ENCODE measurements around the gene SRSF3. TPM values are rescaled to one million over a fixed set of nuclear protein-coding genes. Genes with fewer than 3 reads are reported as not detected.
A peak's percentile ranks its signal among the peaks of the same experiment; 100 is the strongest.

The SRSF3 gene
- total RNA-seq, 1 experiment from 2014 or later, result 682 TPM

DNA sequence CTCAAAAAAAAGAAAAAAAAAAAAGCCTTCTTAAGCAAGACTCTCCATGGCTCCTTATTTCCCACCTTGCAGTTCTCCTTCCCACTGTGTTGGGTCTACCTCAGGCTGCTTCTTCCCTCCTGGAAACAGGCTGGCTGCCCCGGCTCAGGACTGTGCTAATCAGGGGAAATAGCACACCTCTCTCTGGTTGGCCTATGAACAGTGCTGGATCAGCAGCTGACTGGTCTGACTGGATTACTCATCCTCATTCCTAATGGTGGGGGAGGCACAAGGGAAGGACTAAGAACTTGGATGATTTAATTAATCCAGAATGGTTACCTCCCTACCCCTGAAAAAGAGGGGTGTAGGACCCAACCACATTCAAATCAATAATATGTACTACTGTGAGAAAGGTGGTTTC, 3.9 kb upstream of the SRSF3 start:
- no TSS peak for BruUV-seq (replicated peaks)
- POLR2A ChIA-PET (ENCODE audit: low non-redundant PET), result no interaction called here
- H3K4me1 ChIP-seq (ENCODE audit: insufficient read depth, low read length, poor library complexity, severe bottlenecking), result no peaks in the 10 kb centered on the region
- peaks cover under 1% of the 10 kb centered on the region for H3K36me3 ChIP-seq (ENCODE audit: insufficient read depth, low read length, poor library complexity, severe bottlenecking)
- CTCF ChIA-PET, result no interaction called here
- no peak overlapping the region for H3K4me3 ChIP-seq (ENCODE audit: low read depth, low read length, poor library complexity, severe bottlenecking)
- intact Hi-C loops (cut with micrococcal nuclease; ENCODE audit: unreplicated experiment), result no loop called here
- no peak overlapping the region for H3K27ac ChIP-seq (ENCODE audit: low read depth, low read length, poor library complexity, severe bottlenecking)
- no peak for TF ChIP-seq EZH2 (IDR thresholded peaks at IDR 0.05; ENCODE audit: borderline replicate concordance, low read depth, low read length, poor library complexity, severe bottlenecking)
- TF ChIP-seq, protein P1, sequence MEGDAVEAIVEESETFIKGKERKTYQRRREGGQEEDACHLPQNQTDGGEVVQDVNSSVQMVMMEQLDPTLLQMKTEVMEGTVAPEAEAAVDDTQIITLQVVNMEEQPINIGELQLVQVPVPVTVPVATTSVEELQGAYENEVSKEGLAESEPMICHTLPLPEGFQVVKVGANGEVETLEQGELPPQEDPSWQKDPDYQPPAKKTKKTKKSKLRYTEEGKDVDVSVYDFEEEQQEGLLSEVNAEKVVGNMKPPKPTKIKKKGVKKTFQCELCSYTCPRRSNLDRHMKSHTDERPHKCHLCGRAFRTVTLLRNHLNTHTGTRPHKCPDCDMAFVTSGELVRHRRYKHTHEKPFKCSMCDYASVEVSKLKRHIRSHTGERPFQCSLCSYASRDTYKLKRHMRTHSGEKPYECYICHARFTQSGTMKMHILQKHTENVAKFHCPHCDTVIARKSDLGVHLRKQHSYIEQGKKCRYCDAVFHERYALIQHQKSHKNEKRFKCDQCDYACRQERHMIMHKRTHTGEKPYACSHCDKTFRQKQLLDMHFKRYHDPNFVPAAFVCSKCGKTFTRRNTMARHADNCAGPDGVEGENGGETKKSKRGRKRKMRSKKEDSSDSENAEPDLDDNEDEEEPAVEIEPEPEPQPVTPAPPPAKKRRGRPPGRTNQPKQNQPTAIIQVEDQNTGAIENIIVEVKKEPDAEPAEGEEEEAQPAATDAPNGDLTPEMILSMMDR (conservative IDR thresholded peaks at IDR 0.05; ENCODE audit: low read depth, low read length), result no peak
- H3K27me3 ChIP-seq (replicated peaks; ENCODE audit: insufficient read depth, low read depth, low read length, poor library complexity), result no peaks in the 10 kb centered on the region
- no peak for DNase-seq (ENCODE audit: low spot score)
- no peaks in the 10 kb centered on the region for H3K9me3 ChIP-seq (ENCODE audit: low read depth, low read length, poor library complexity, severe bottlenecking)

DNA sequence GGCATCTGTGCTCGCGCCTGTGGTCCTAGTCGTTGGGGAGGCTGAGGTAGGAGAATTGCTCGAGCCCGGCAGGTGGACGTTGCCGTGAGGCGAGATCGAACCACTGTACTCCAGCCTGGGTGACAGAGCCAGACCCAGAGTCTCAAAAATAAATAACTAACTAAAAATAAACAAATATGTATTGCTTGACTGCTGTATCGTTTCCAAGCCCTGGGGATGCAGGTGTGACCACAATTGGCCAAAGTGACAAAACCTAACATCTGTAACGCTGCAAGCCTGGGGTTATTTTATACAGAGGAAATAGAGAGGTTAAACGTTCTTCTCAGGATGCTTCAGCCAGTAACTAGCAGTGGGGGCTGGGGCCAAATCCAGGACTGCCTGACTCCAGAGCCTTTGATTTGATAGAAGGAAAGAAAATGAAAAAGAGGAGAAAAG, 1.9 kb upstream of the SRSF3 start:
- Histone ChIP-seq H3K4me1 (ENCODE audit: insufficient read depth, low read length, poor library complexity, severe bottlenecking) (peaks cover under 1% of the 10 kb centered on the region), H3K36me3 (ENCODE audit: insufficient read depth, low read length, poor library complexity, severe bottlenecking) (peaks cover 20% of the 10 kb centered on the region), H3K4me3 (ENCODE audit: low read depth, low read length, poor library complexity, severe bottlenecking) (no peak overlapping the region), H3K27me3 (replicated peaks; ENCODE audit: insufficient read depth, low read depth, low read length, poor library complexity) (no peaks in the 10 kb centered on the region), H3K27ac (ENCODE audit: low read depth, low read length, poor library complexity, severe bottlenecking) (no peak overlapping the region), H3K9me3 (ENCODE audit: low read depth, low read length, poor library complexity, severe bottlenecking) (no peaks in the 10 kb centered on the region)
- TF ChIP-seq EZH2 (IDR thresholded peaks at IDR 0.05; ENCODE audit: borderline replicate concordance, low read depth, low read length, poor library complexity, severe bottlenecking), result no peak
- ChIA-PET POLR2A (ENCODE audit: low non-redundant PET) (no interaction called here), CTCF (no interaction called here)
- DNase-seq (ENCODE audit: low spot score), result no peak
- intact Hi-C loops (cut with micrococcal nuclease; ENCODE audit: unreplicated experiment), result no loop called here
- TSS peak; percentile 52 for BruUV-seq (replicated peaks)

DNA sequence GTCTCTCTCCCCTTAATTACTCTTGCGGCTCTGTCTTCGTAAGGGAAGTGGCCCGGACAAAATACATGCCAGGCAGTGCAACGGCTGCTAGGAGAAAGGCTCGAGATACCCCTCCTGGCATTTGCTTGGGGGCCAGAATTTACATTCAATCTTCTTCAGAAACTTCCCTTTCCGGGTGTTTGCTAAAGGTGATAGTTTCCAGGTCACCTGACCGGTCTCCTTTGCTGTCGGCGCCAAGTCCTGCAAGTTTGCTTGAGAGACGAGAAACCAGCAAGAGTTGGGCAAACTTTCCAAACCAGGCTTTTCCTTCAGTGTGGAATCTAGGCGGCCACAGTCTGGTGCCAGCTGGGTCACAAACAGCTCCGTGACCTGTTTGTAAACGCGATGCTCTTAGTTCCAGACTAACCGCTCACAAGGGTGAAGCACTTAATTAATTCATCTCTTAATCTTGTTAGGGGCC, 563 bp upstream of the SRSF3 start:
- ChIA-PET CTCF (no interaction called here), POLR2A (ENCODE audit: low non-redundant PET) (no interaction called here)
- DNase-seq (ENCODE audit: low spot score), result peak; percentile 51
- H3K4me3 ChIP-seq (ENCODE audit: low read depth, low read length, poor library complexity, severe bottlenecking), result peak overlapping the region; percentile 73
- H3K9me3 ChIP-seq (ENCODE audit: low read depth, low read length, poor library complexity, severe bottlenecking), result no peaks in the 10 kb centered on the region
- H3K27ac ChIP-seq (ENCODE audit: low read depth, low read length, poor library complexity, severe bottlenecking), result peak overlapping the region; percentile 99
- TSS peak; percentile 83 for BruUV-seq (replicated peaks)
- no peaks in the 10 kb centered on the region for H3K27me3 ChIP-seq (replicated peaks; ENCODE audit: insufficient read depth, low read depth, low read length, poor library complexity)
- intact Hi-C loops (cut with micrococcal nuclease; ENCODE audit: unreplicated experiment), result no loop called here
- H3K36me3 ChIP-seq (ENCODE audit: insufficient read depth, low read length, poor library complexity, severe bottlenecking), result peaks cover 34% of the 10 kb centered on the region
- TF ChIP-seq, protein P1 (conservative IDR thresholded peaks at IDR 0.05; ENCODE audit: low read depth, low read length), result no peak
- no peak for TF ChIP-seq EZH2 (IDR thresholded peaks at IDR 0.05; ENCODE audit: borderline replicate concordance, low read depth, low read length, poor library complexity, severe bottlenecking)
- peaks cover 14% of the 10 kb centered on the region for H3K4me1 ChIP-seq (ENCODE audit: insufficient read depth, low read length, poor library complexity, severe bottlenecking)
